H1 (cell line): ENCODE data around the gene CERKL. TPM values are rescaled to one million over a fixed set of nuclear protein-coding genes. Genes with fewer than 3 reads are reported as not detected.

Experiments
- ATF3 ChIP-seq: IDR thresholded peaks from 2 replicates; pipeline ENCODE4 v1.6.1; 2011; ENCODE audit warnings: low read depth, mild to moderate bottlenecking, low read length; ENCODE audit not compliant: insufficient read depth
- CHD1 ChIP-seq: IDR thresholded peaks from 2 replicates; pipeline ENCODE4 v1.6.1; 2012; ENCODE audit warnings: low read depth, low read length, improper control_type of control experiment
- CHD2 ChIP-seq: IDR thresholded peaks from 2 replicates; pipeline ENCODE4 v1.6.1; 2012; ENCODE audit warnings: low read length, improper control_type of control experiment
- CHD7 ChIP-seq: fragments of 300-600 bp; sonication (generic); IDR thresholded peaks from 2 replicates; pipeline ENCODE4 v1.7.1; 2012; ENCODE audit warnings: low read length, moderate library complexity, mild to moderate bottlenecking, inconsistent platforms; ENCODE audit not compliant: insufficient replicate concordance
- CTBP2 ChIP-seq: IDR thresholded peaks from 2 replicates; pipeline ENCODE4 v1.7.0; 2011; ENCODE audit warnings: borderline replicate concordance, mild to moderate bottlenecking, moderate library complexity, mixed read lengths, low read length; ENCODE audit not compliant: insufficient read depth, insufficient read length
- KDM5A ChIP-seq: fragments of 200-600 bp; IDR thresholded peaks from 2 replicates; pipeline ENCODE4 v1.7.1; 2012; ENCODE audit warnings: mild to moderate bottlenecking, low read length, inconsistent platforms, mixed read lengths
- POLR2A ChIP-seq, 2 experiments: IDR thresholded peaks; 1 replicate in 1 of 2; 2 replicates in 1 of 2; pipeline ENCODE4 v1.6.1; 2011; ENCODE audit warnings: low read depth in 2 of 2, low read length in 2 of 2, mild to moderate bottlenecking in 2 of 2; ENCODE audit errors: control extremely low read depth in 1 of 2
- TCF12 ChIP-seq: IDR thresholded peaks from 2 replicates; pipeline ENCODE4 v1.6.1; 2011; ENCODE audit warnings: low read depth, mild to moderate bottlenecking, low read length
- USF2 ChIP-seq: IDR thresholded peaks from 2 replicates; pipeline ENCODE4 v1.6.1; 2011; ENCODE audit warnings: low read length, improper control_type of control experiment
- polyA plus RNA-seq, 7 experiments: library from polyadenylated mRNA; depleted of rRNA in 3 of 7; stranded (reverse) in 5 of 7; unstranded in 2 of 7; fragments of >200 nt in 5 of 7; fragments of 200-250 nt in 2 of 7; gene quantifications; 1 replicate in 5 of 7; 2 replicates in 1 of 7; 4 replicates in 1 of 7; pipeline versions ENCODE4 v1.2.1 to v1.2.3, GENCODE V29; 2011 to 2013; ENCODE audit warnings: missing spikeins in 2 of 7, mixed read lengths in 2 of 7
- total RNA-seq: library from RNA; stranded (reverse); fragmentation: NEBNext Ultra II Directional; extraction: Animal tissue kit (Norgen Biotek cat#: 25700); gene quantifications from 2 replicates; pipeline ENCODE4 v1.2.1, GENCODE V29; 2021

CERKL gene
- total and polyA plus RNA-seq, 2 of the 8 experiments (the other 6 are each of a cell fraction or from before 2014, with no cell fraction given), result 0.05 TPM; not detected in 1

GRCh38 chr2:181621779-181622490, 35.0 kb downstream of the CERKL start (continued):
- no peak for TF ChIP-seq CHD7
- no peak for TF ChIP-seq ATF3
- TF ChIP-seq POLR2A (IDR thresholded peaks at IDR 0.05; ENCODE audit: control extremely low read depth in 1 of 2, low read depth in 2 of 2, low read length in 2 of 2), result no peak
- no peak for TF ChIP-seq CTBP2
- TF ChIP-seq CHD1, result no peak
- no peak for TF ChIP-seq USF2
- TF ChIP-seq KDM5A, result no peak
- no peak for TF ChIP-seq CHD2
- TF ChIP-seq TCF12, result no peak
